Stimulated activated memory B cell treated with anti-CD40 and anti-IgM and Interleukin-4, amounts not matched to agents 10 μg/mL and 1 μg/mL and 100 μg/mL, for 72 hours (primary cell): ENCODE results near the gene RUVBL1.

ENCODE experiments used
- ATAC-seq: fragments of 150-1000 bp; cut with Tn5 transposase; 2 replicates; pipeline ENCODE4 v1.10.0; 2021
- H3K27ac Mint-ChIP-seq: one replicate; pipeline ENCODE4 v1.8.0; 2022; ENCODE audit warnings: mild to moderate bottlenecking, mixed read lengths
- H3K27me3 Mint-ChIP-seq: one replicate; pipeline ENCODE4 v1.8.0; 2022; ENCODE audit warnings: mixed read lengths
- H3K36me3 Mint-ChIP-seq: one replicate; pipeline ENCODE4 v1.8.0; 2022; ENCODE audit warnings: mixed read lengths
- H3K4me1 Mint-ChIP-seq: one replicate; pipeline ENCODE4 v1.8.0; 2022; ENCODE audit warnings: mixed read lengths
- H3K4me3 Mint-ChIP-seq: one replicate; pipeline ENCODE4 v1.8.0; 2022; ENCODE audit warnings: mild to moderate bottlenecking, moderate library complexity, mixed read lengths
- H3K9me3 Mint-ChIP-seq: one replicate; pipeline ENCODE4 v1.8.0; 2022; ENCODE audit warnings: mixed read lengths

The RUVBL1 gene

GRCh38 chr3:128051837-128052594, 71.6 kb downstream of the RUVBL1 start, which contains the start of gene SEC61A1:
TSS of gene SEC61A1 (plus strand) at chr3:128052437. CDS start at chr3:128052553, 116 bp downstream.
- peak; percentile 98 for ATAC-seq
- Mint-ChIP-seq H3K4me3 (peak within 1 kb of the TSS; percentile 84), H3K9me3 (no peaks in the 10 kb centered on the region), H3K27ac (peak within 1 kb of the TSS; percentile 84), H3K27me3 (peaks cover 3% of the 10 kb centered on the region), H3K4me1 (peaks cover 41% of the 10 kb centered on the region), H3K36me3 (peaks cover 34% of the 10 kb centered on the region)

- peak overlapping the region; percentile 84 for H3K4me3 Mint-ChIP-seq
- H3K27me3 Mint-ChIP-seq: peaks cover 9% of the 10 kb centered on the region
- peak overlapping the region; percentile 84 for H3K27ac Mint-ChIP-seq
- peaks cover 41% of the 10 kb centered on the region for H3K4me1 Mint-ChIP-seq
- no peak for ATAC-seq
- H3K9me3 Mint-ChIP-seq: no peaks in the 10 kb centered on the region
- peaks cover 32% of the 10 kb centered on the region for H3K36me3 Mint-ChIP-seq
Measured at GRCh38 chr3:128051459-128051836, 72.2 kb downstream of the RUVBL1 start.

- Mint-ChIP-seq H3K36me3 (peaks cover 28% of the 10 kb centered on the region), H3K27me3 (peaks cover 17% of the 10 kb centered on the region), H3K27ac (no peak overlapping the region), H3K4me1 (peaks cover 39% of the 10 kb centered on the region), H3K9me3 (no peaks in the 10 kb centered on the region), H3K4me3 (no peak overlapping the region)
- no peak for ATAC-seq
Measured at GRCh38 chr3:128050597-128050996, 73.0 kb downstream of the RUVBL1 start.

- no peak for ATAC-seq
- peaks cover 6% of the 10 kb centered on the region for H3K36me3 Mint-ChIP-seq
- no peak overlapping the region for H3K27ac Mint-ChIP-seq
- no peak overlapping the region for H3K4me3 Mint-ChIP-seq
- H3K4me1 Mint-ChIP-seq: no peaks in the 10 kb centered on the region
- H3K9me3 Mint-ChIP-seq: peaks cover 4% of the 10 kb centered on the region
- peaks cover 19% of the 10 kb centered on the region for H3K27me3 Mint-ChIP-seq
Measured at GRCh38 chr3:128041344-128041743, 82.3 kb downstream of the RUVBL1 start.

- Mint-ChIP-seq H3K27me3 (peaks cover 13% of the 10 kb centered on the region), H3K9me3 (peaks cover 4% of the 10 kb centered on the region), H3K36me3 (peaks cover 6% of the 10 kb centered on the region), H3K27ac (no peak overlapping the region), H3K4me3 (no peak overlapping the region), H3K4me1 (no peaks in the 10 kb centered on the region)
- no peak for ATAC-seq
Measured at GRCh38 chr3:128040660-128041059, 83.0 kb downstream of the RUVBL1 start.

GRCh38 chr3:128040041-128040440, 83.6 kb downstream of the RUVBL1 start:
- H3K36me3 Mint-ChIP-seq: peaks cover 6% of the 10 kb centered on the region
- H3K4me1 Mint-ChIP-seq: no peaks in the 10 kb centered on the region
- H3K27me3 Mint-ChIP-seq: peaks cover 9% of the 10 kb centered on the region
- H3K27ac Mint-ChIP-seq: no peak overlapping the region
- no peak for ATAC-seq
- H3K4me3 Mint-ChIP-seq: no peak overlapping the region
- H3K9me3 Mint-ChIP-seq: peaks cover 4% of the 10 kb centered on the region

- Mint-ChIP-seq H3K27me3 (peaks cover 9% of the 10 kb centered on the region), H3K4me3 (no peak overlapping the region), H3K4me1 (no peaks in the 10 kb centered on the region), H3K27ac (no peak overlapping the region), H3K36me3 (no peaks in the 10 kb centered on the region), H3K9me3 (no peaks in the 10 kb centered on the region)
- no peak for ATAC-seq
Measured at GRCh38 chr3:128036119-128036518, 87.5 kb downstream of the RUVBL1 start.

GRCh38 chr3:128033102-128033501, 90.5 kb downstream of the RUVBL1 start:
- no peak overlapping the region for H3K27ac Mint-ChIP-seq
- ATAC-seq: no peak
- H3K4me1 Mint-ChIP-seq: no peaks in the 10 kb centered on the region
- no peaks in the 10 kb centered on the region for H3K36me3 Mint-ChIP-seq
- H3K4me3 Mint-ChIP-seq: no peak overlapping the region
- no peaks in the 10 kb centered on the region for H3K9me3 Mint-ChIP-seq
- H3K27me3 Mint-ChIP-seq: peaks cover 9% of the 10 kb centered on the region
